H1 (cell line): Measurements from ENCODE around the gene SLX9. TPM values are rescaled to one million over a fixed set of nuclear protein-coding genes. Genes with fewer than 3 reads are reported as not detected.

Experiments
- CTCF ChIA-PET: fragments of 300-600 bp; sonication (Branson Sonifier 250); formaldehyde crosslinking; loops from one replicate; lab custom pipeline; 2021; ENCODE audit not compliant: partially characterized antibody; lab: Charles Lee
- POLR2A ChIA-PET: fragments of 300-600 bp; sonication (Branson Sonifier 250); formaldehyde crosslinking; loops from one replicate; lab custom pipeline; 2021; ENCODE audit warnings: inconsistent platforms; ENCODE audit not compliant: partially characterized antibody; lab: Charles Lee
- DNase-seq, 2 experiments: peaks; one replicate each; pipeline versions ENCODE4 v3.0.0 to v3.0.0-alpha.2; 2010 to 2022; ENCODE audit warnings: low spot score in 2 of 2, low read depth in 1 of 2, mixed read lengths in 1 of 2
- FAIRE-seq: peaks from 2 replicates; lab custom pipeline; 2011; peaks lifted over from hg19 to GRCh38; lab: Jason Lieb, UNC
- H2AFZ ChIP-seq: 2 replicates; pipeline ENCODE4 v1.8.1; 2012; ENCODE audit warnings: low read length, inconsistent platforms
- H2AK5ac ChIP-seq: 2 replicates; pipeline ENCODE4 v1.6.1; 2013; ENCODE audit warnings: low read depth, low read length
- H2BK120ac ChIP-seq: replicated peaks from 2 replicates; pipeline ENCODE3; 2013; ENCODE audit warnings: low read depth, low read length, inconsistent platforms
- H2BK12ac ChIP-seq: 2 replicates; pipeline ENCODE4 v1.6.1; 2013; ENCODE audit warnings: low read depth, low read length
- H2BK15ac ChIP-seq: 2 replicates; pipeline ENCODE4 v1.6.1; 2013; ENCODE audit warnings: low read length
- H2BK20ac ChIP-seq: 2 replicates; pipeline ENCODE4 v1.6.1; 2013; ENCODE audit warnings: low read length
- H2BK5ac ChIP-seq: 2 replicates; pipeline ENCODE4 v1.6.1; 2013; ENCODE audit warnings: low read depth, low read length
- H3K14ac ChIP-seq: 2 replicates; pipeline ENCODE4 v1.6.1; 2013; ENCODE audit warnings: inconsistent platforms; ENCODE audit not compliant: insufficient read length
- H3K18ac ChIP-seq: 2 replicates; pipeline ENCODE4 v1.6.1; 2013; ENCODE audit warnings: low read length; ENCODE audit errors: extremely low read depth
- H3K23ac ChIP-seq: 2 replicates; pipeline ENCODE4 v1.6.1; 2013; ENCODE audit warnings: inconsistent platforms; ENCODE audit not compliant: insufficient read length
- H3K23me2 ChIP-seq: 2 replicates; pipeline ENCODE4 v1.6.1; 2013; ENCODE audit warnings: low read depth, low read length
- H3K27ac ChIP-seq: 2 replicates; pipeline ENCODE4 v1.6.1; 2011; ENCODE audit warnings: low read depth, low read length, inconsistent platforms
- H3K27me3 ChIP-seq, 4 experiments: replicated peaks in 1 of 4; 1 replicate in 1 of 4; 2 replicates in 3 of 4; pipeline versions ENCODE4 v1.6.1 to v1.8.1; 2011 to 2013; ENCODE audit warnings: low read length in 3 of 4, mild to moderate bottlenecking in 3 of 4, inconsistent platforms in 2 of 4, mixed read lengths in 2 of 4, moderate library complexity in 1 of 4; ENCODE audit not compliant: control insufficient read depth in 3 of 4, insufficient read depth in 3 of 4; ENCODE audit errors: extremely low read depth in 1 of 4
- H3K36me3 ChIP-seq, 4 experiments: 2 replicates each; pipeline versions ENCODE4 v1.6.1 to v1.8.1; 2011 to 2013; ENCODE audit warnings: mild to moderate bottlenecking in 4 of 4, low read length in 3 of 4, moderate library complexity in 2 of 4, control low read depth in 1 of 4, inconsistent platforms in 1 of 4; ENCODE audit not compliant: insufficient read depth in 4 of 4, control insufficient read depth in 2 of 4
- H3K4ac ChIP-seq: replicated peaks from 2 replicates; pipeline ENCODE3; 2013; ENCODE audit warnings: low read length, low read depth, mixed read lengths, inconsistent platforms; ENCODE audit not compliant: insufficient read length
- H3K4me1 ChIP-seq, 4 experiments: replicated peaks in 1 of 4; 1 replicate in 1 of 4; 2 replicates in 3 of 4; pipeline versions ENCODE4 v1.6.1 to v1.8.1; 2011 to 2013; ENCODE audit warnings: low read length in 3 of 4, inconsistent platforms in 2 of 4, mixed read lengths in 1 of 4; ENCODE audit not compliant: insufficient read depth in 4 of 4, control insufficient read depth in 3 of 4
- H3K4me2 ChIP-seq, 2 experiments: 2 replicates each; pipeline versions ENCODE4 v1.6.1 to v1.8.1; 2011 to 2013; ENCODE audit warnings: low read depth in 2 of 2, low read length in 2 of 2, control low read depth in 1 of 2, inconsistent platforms in 1 of 2, mild to moderate bottlenecking in 1 of 2; ENCODE audit not compliant: insufficient read depth in 1 of 2
- H3K4me3 ChIP-seq, 4 experiments: fragments of 200-600, 300-600 bp in 1 of 4; sonication (generic), shearing (Covaris generic), sonication (Bioruptor Twin) in 1 of 4; 2 replicates each; pipeline versions ENCODE4 v1.5.1 to v1.8.1; 2011 to 2016; ENCODE audit warnings: low read length in 4 of 4, low read depth in 3 of 4, control low read depth in 2 of 4, inconsistent platforms in 2 of 4, mild to moderate bottlenecking in 2 of 4, mixed read lengths in 1 of 4, moderate library complexity in 1 of 4; ENCODE audit not compliant: insufficient read depth in 2 of 4; ENCODE audit errors: extremely low read depth in 1 of 4
- H3K56ac ChIP-seq: replicated peaks from 2 replicates; pipeline ENCODE3; 2013; ENCODE audit warnings: low read depth, mild to moderate bottlenecking, mixed read lengths, low read length, inconsistent platforms; ENCODE audit not compliant: insufficient read length
- H3K79me1 ChIP-seq: 2 replicates; pipeline ENCODE4 v1.6.1; 2013; ENCODE audit warnings: low read depth, low read length, control low read depth
- H3K79me2 ChIP-seq, 2 experiments: 2 replicates each; pipeline versions ENCODE4 v1.6.1 to v1.8.1; 2012 to 2013; ENCODE audit warnings: low read length in 2 of 2, mild to moderate bottlenecking in 2 of 2, inconsistent platforms in 1 of 2; ENCODE audit not compliant: insufficient read depth in 2 of 2, control insufficient read depth in 1 of 2
- H3K9ac ChIP-seq, 4 experiments: replicated peaks in 1 of 4; 1 replicate in 1 of 4; 2 replicates in 3 of 4; pipeline versions ENCODE4 v1.6.1 to v1.8.1; 2011 to 2013; ENCODE audit warnings: low read depth in 3 of 4, low read length in 3 of 4, control low read depth in 2 of 4, mild to moderate bottlenecking in 2 of 4, moderate library complexity in 2 of 4, inconsistent platforms in 1 of 4; ENCODE audit errors: extremely low read depth in 1 of 4
- H3K9me3 ChIP-seq, 2 experiments: 2 replicates each; pipeline versions ENCODE4 v1.6.1 to v1.8.1; 2012 to 2013; ENCODE audit warnings: mild to moderate bottlenecking in 2 of 2, moderate library complexity in 2 of 2, control low read depth in 1 of 2, inconsistent platforms in 1 of 2, low read depth in 1 of 2, low read length in 1 of 2, mixed read lengths in 1 of 2; ENCODE audit not compliant: insufficient read depth in 2 of 2
- H4K20me1 ChIP-seq, 2 experiments: replicated peaks in 1 of 2; 2 replicates each; pipeline versions ENCODE3 to v1.8.1; 2011 to 2013; ENCODE audit warnings: inconsistent platforms in 2 of 2, low read length in 2 of 2, mild to moderate bottlenecking in 1 of 2; ENCODE audit not compliant: insufficient read depth in 2 of 2, control insufficient read depth in 1 of 2
- H4K5ac ChIP-seq: 2 replicates; pipeline ENCODE4 v1.6.1; 2013; ENCODE audit warnings: low read length, low read depth, mixed read lengths, inconsistent platforms; ENCODE audit not compliant: insufficient read length
- H4K8ac ChIP-seq: 2 replicates; pipeline ENCODE4 v1.8.0; 2013; ENCODE audit warnings: mild to moderate bottlenecking, moderate library complexity, low read length, inconsistent platforms; ENCODE audit not compliant: insufficient read depth; ENCODE audit errors: extremely low read depth
- H4K91ac ChIP-seq: replicated peaks from 2 replicates; pipeline ENCODE3; 2013; ENCODE audit warnings: low read length, mixed read lengths, inconsistent platforms; ENCODE audit not compliant: insufficient read length
- CEBPB ChIP-seq: IDR thresholded peaks from 2 replicates; pipeline ENCODE4 v1.6.1; 2012; ENCODE audit warnings: low read depth, low read length
- CREB1 ChIP-seq: IDR thresholded peaks from 2 replicates; pipeline ENCODE4 v1.6.1; 2012; ENCODE audit warnings: inconsistent platforms
- POLR2A ChIP-seq, 2 experiments: IDR thresholded peaks; 1 replicate in 1 of 2; 2 replicates in 1 of 2; pipeline ENCODE4 v1.6.1; 2011; ENCODE audit warnings: low read depth in 2 of 2, low read length in 2 of 2, mild to moderate bottlenecking in 2 of 2; ENCODE audit errors: control extremely low read depth in 1 of 2
- RAD21 ChIP-seq, 2 experiments: IDR thresholded peaks in 1 of 2; conservative IDR thresholded peaks in 1 of 2; 2 replicates each; pipeline ENCODE4 v1.6.1; 2011; ENCODE audit warnings: low read depth in 2 of 2, low read length in 2 of 2, improper control_type of control experiment in 1 of 2, inconsistent platforms in 1 of 2, mild to moderate bottlenecking in 1 of 2, moderate library complexity in 1 of 2
- TBP ChIP-seq: IDR thresholded peaks from 2 replicates; pipeline ENCODE4 v1.6.1; 2011; ENCODE audit warnings: low read depth, low read length, improper control_type of control experiment
- ZNF274 ChIP-seq: IDR thresholded peaks from 2 replicates; pipeline ENCODE4 v1.7.0; 2012; ENCODE audit warnings: low read length, borderline replicate concordance; ENCODE audit errors: extremely low read depth
- WGBS, 2 experiments: shearing (Covaris generic) in 1 of 2; methylation state at CpG; one replicate each; pipeline versions ENCODE4 v1.1.6 to v1.1.7; 2013 to 2015; ENCODE audit warnings: low lambda C conversion rate in 2 of 2, mixed read lengths in 2 of 2, inconsistent platforms in 1 of 2, low coverage in 1 of 2, missing lambda C conversion rate in 1 of 2; ENCODE audit not compliant: insufficient replicate concordance in 2 of 2, insufficient coverage in 1 of 2, insufficient read length in 1 of 2; ENCODE audit errors: extremely low coverage in 1 of 2, missing lambda C conversion rate in 1 of 2; 5-methylcytosine and 5-hydroxymethylcytosine counted together
- polyA plus RNA-seq, 7 experiments: library from polyadenylated mRNA; depleted of rRNA in 3 of 7; stranded (reverse) in 5 of 7; unstranded in 2 of 7; fragments of >200 nt in 5 of 7; fragments of 200-250 nt in 2 of 7; gene quantifications; 1 replicate in 5 of 7; 2 replicates in 1 of 7; 4 replicates in 1 of 7; pipeline versions ENCODE4 v1.2.1 to v1.2.3, GENCODE V29; 2011 to 2013; ENCODE audit warnings: missing spikeins in 2 of 7, mixed read lengths in 2 of 7
- total RNA-seq: library from RNA; stranded (reverse); fragmentation: NEBNext Ultra II Directional; extraction: Animal tissue kit (Norgen Biotek cat#: 25700); gene quantifications from 2 replicates; pipeline ENCODE4 v1.2.1, GENCODE V29; 2021
- TF ChIP-seq, protein P1 (sequence below), 3 experiments: IDR thresholded peaks; 1 replicate in 2 of 3; 2 replicates in 1 of 3; pipeline versions ENCODE4 v1.5.1 to v1.6.1; 2011; ENCODE audit warnings: low read length in 3 of 3, mild to moderate bottlenecking in 3 of 3, inconsistent platforms in 2 of 3, low read depth in 1 of 3, moderate library complexity in 1 of 3; ENCODE audit not compliant: insufficient read depth in 1 of 3; ENCODE audit errors: control extremely low read depth in 1 of 3
- TF ChIP-seq, protein P2 (sequence below): IDR thresholded peaks from 2 replicates; pipeline ENCODE4 v1.6.1; 2012; ENCODE audit warnings: inconsistent platforms
- TF ChIP-seq, protein P3 (sequence below): IDR thresholded peaks from 2 replicates; pipeline ENCODE4 v1.6.1; 2012; ENCODE audit warnings: low read length, inconsistent platforms

The SLX9 gene
- total and polyA plus RNA-seq, 2 of the 8 experiments (the other 6 are each of a cell fraction or from before 2014, with no cell fraction given) = 17.7 to 57.3 TPM

DNA sequence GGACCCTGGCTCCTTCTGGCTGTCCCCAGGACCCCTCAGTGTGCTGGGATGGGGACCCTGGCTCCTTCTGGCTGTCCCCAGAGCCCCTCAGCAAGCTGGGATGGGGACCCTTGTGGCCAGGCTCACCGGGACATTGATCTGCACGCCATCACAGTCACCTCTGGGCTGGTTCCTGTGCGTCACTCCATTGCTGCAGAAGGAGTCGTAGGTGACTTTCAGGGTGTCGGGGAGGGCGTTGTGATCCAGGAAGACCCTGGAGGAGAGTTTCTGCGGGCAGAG lies 46.6 kb upstream of the SLX9 start:
- Histone ChIP-seq H3K9me3 (no peaks in the 10 kb centered on the region), H3K14ac (no peak overlapping the region), H3K18ac (no peak overlapping the region), H3K23me2 (no peaks in the 10 kb centered on the region), H3K4ac (no peak overlapping the region), H4K20me1 (peaks cover 0 to 4% of the 10 kb centered on the region in 2 experiments), H3K79me1 (no peaks in the 10 kb centered on the region), H2BK20ac (no peak overlapping the region), H3K36me3 (no peaks in the 10 kb centered on the region), H2BK120ac (no peak overlapping the region), H3K23ac (no peak overlapping the region), H3K27ac (no peak overlapping the region), H3K4me1 (peaks cover 0 to 4% (median 2%) of the 10 kb centered on the region in 4 experiments; a peak in 2 of 7 replicates), H3K27me3 (no peaks in the 10 kb centered on the region; a peak in 1 of 7 replicates), H4K8ac (no peak overlapping the region; the same call in 1 of the 2 replicates), H2AK5ac (no peak overlapping the region), H2BK12ac (no peak overlapping the region), H4K91ac (no peak overlapping the region), H3K9ac (no peak overlapping the region), H2BK15ac (0 out of 2 replicates have a peak overlapping the region, but pooled peaks have one; percentile 4), H3K4me3 (no peak overlapping the region), H4K5ac (no peak overlapping the region), H3K4me2 (no peak overlapping the region), H3K79me2 (no peaks in the 10 kb centered on the region), H2AFZ (no peak overlapping the region), H3K56ac (no peak overlapping the region), H2BK5ac (no peak overlapping the region)
- no peak for DNase-seq
- POLR2A ChIA-PET = no interaction called here
- no peak for FAIRE-seq
- TF ChIP-seq, protein P1, sequence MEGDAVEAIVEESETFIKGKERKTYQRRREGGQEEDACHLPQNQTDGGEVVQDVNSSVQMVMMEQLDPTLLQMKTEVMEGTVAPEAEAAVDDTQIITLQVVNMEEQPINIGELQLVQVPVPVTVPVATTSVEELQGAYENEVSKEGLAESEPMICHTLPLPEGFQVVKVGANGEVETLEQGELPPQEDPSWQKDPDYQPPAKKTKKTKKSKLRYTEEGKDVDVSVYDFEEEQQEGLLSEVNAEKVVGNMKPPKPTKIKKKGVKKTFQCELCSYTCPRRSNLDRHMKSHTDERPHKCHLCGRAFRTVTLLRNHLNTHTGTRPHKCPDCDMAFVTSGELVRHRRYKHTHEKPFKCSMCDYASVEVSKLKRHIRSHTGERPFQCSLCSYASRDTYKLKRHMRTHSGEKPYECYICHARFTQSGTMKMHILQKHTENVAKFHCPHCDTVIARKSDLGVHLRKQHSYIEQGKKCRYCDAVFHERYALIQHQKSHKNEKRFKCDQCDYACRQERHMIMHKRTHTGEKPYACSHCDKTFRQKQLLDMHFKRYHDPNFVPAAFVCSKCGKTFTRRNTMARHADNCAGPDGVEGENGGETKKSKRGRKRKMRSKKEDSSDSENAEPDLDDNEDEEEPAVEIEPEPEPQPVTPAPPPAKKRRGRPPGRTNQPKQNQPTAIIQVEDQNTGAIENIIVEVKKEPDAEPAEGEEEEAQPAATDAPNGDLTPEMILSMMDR (IDR thresholded peaks at IDR 0.05; ENCODE audit: control extremely low read depth in 1 of 3, insufficient read depth in 1 of 3, low read depth in 1 of 3, low read length in 3 of 3) = no peak
- TF ChIP-seq RAD21 (IDR thresholded peaks at IDR 0.05 in 1 of 2, conservative IDR thresholded peaks at IDR 0.05 in 1 of 2; ENCODE audit: low read depth in 2 of 2, low read length in 2 of 2) (no peak), CEBPB (no peak), TBP (no peak), ZNF274 (no peak), POLR2A (IDR thresholded peaks at IDR 0.05; ENCODE audit: control extremely low read depth in 1 of 2, low read depth in 2 of 2, low read length in 2 of 2) (no peak), CREB1 (no peak)
- TF ChIP-seq, protein P2, sequence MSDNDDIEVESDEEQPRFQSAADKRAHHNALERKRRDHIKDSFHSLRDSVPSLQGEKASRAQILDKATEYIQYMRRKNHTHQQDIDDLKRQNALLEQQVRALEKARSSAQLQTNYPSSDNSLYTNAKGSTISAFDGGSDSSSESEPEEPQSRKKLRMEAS = no peak
- TF ChIP-seq, protein P3, sequence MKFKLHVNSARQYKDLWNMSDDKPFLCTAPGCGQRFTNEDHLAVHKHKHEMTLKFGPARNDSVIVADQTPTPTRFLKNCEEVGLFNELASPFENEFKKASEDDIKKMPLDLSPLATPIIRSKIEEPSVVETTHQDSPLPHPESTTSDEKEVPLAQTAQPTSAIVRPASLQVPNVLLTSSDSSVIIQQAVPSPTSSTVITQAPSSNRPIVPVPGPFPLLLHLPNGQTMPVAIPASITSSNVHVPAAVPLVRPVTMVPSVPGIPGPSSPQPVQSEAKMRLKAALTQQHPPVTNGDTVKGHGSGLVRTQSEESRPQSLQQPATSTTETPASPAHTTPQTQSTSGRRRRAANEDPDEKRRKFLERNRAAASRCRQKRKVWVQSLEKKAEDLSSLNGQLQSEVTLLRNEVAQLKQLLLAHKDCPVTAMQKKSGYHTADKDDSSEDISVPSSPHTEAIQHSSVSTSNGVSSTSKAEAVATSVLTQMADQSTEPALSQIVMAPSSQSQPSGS = no peak
- WGBS, 2 experiments = 87% methylated on average over 7 of the region's 7 CpGs; no CpG with 5 or more reads in 1 of the 2 experiments
- CTCF ChIA-PET = interaction anchor here (0.7 to 4.8 kb wide), 18 partner anchors 8 to 205 kb away, joined by 3 to 43 read pairs (median 4); partner anchors contain the start of gene PTTG1IP
